SU-DHL-6 (cell line): Measurements from ENCODE around the gene DTX1.

ENCODE experiments used
- CTCF ChIP-seq: fragments of 200-600 bp; sonication (generic); IDR thresholded peaks from one replicate; pipeline ENCODE4 v1.5.1; 2017; ENCODE audit warnings: antibody characterized with exemption, mild to moderate bottlenecking, low read length, moderate library complexity; ENCODE audit not compliant: insufficient read depth, poor library complexity, severe bottlenecking
- EZH2phosphoT487 ChIP-seq: fragments of 200-600 bp; sonication (generic), shearing (Covaris generic); conservative IDR thresholded peaks from 2 replicates; pipeline ENCODE4 v1.6.1; 2018; ENCODE audit warnings: mild to moderate bottlenecking, antibody characterized with exemption, low read length, moderate library complexity, mixed read lengths

GRCh38 chr12:113101751-113102150 is 45.2 kb downstream of the DTX1 start:
- TF ChIP-seq CTCF (no peak), EZH2phosphoT487 (no peak)
